Amniotic stem cell (primary cell): ENCODE results near the gene GUCY2F.
A peak's percentile ranks its signal among the peaks of the same experiment; 100 is the strongest.

ENCODE experiments used
- DNase-seq: peaks from one replicate; lab custom pipeline; 2025; lab: John Stamatoyannopoulos, UW

GUCY2F gene

DNA sequence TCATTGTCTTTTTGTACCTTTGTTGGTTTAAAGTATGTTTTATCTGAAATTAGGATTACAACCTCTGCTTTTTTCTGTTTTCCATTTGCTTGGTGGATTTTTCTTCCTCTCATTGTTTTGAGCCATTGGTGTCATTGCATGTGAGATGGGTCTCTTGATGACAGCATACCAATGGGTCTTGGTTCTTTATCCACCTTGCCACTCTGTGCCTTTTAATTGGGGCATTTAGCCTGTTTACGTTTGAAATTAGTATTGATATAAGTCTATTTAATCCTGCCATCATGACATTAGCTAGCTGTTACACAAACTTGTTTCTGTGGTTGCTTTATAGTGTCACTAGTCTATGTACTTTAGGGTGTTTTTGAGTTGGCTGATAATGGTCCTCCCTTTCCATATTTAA lies 145.7 kb downstream of the GUCY2F start:
- DNase-seq, result no peak

DNA sequence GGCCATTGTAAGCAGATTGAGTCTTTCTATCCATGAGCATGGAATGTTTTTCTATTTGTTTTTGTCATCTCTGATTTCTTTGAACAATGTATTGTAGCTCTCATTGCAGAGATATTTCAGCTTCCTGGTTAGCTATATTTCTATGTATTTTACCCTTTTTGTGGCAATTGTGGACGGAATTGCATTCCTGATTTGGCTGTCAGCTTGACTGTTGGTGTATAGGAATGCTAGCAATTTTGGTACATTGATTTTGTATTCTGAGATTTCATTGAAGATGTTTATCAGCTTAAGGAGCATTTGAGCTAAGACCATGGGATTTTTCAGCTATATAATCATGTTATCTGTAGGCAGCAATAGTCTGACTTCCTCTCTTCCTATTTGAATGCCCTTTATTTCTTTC lies 154.6 kb downstream of the GUCY2F start:
- DNase-seq, result peak; percentile 18
